Head of caudate nucleus (tissue), 42 donors: ENCODE measurements around the gene AMBRA1.
A peak's percentile ranks its signal among the peaks of the same experiment; 100 is the strongest.

Source experiments
- DNase-seq, 42 donors: peaks; one replicate each; pipeline versions ENCODE4 v3.0.0 to v3.0.0-alpha.2; 2020 to 2021; ENCODE audit warnings: mixed read lengths in 7 of 42
- intact Hi-C: fragments of 100-400 bp; cut with DNase I; formaldehyde crosslinking; loops from one replicate; pipeline ENCODE4 v1.15.0; 2022

The AMBRA1 gene

GRCh38 chr11:46491661-46492330 lies 102.0 kb downstream of the AMBRA1 start:
- peak in 3 of 42 donors; percentile 16 to 32 (median 16) for DNase-seq
- intact Hi-C loops, result no loop called here

- intact Hi-C loops, result no loop called here
- DNase-seq, result no peak
These were observed 103.2 kb downstream of the AMBRA1 start for GRCh38 chr11:46490666-46491065.

GRCh38 chr11:46489656-46490560 lies 103.9 kb downstream of the AMBRA1 start:
- intact Hi-C loops, result no loop called here
- peak in 28 of 42 donors; percentile 26 to 77 (median 50) for DNase-seq

GRCh38 chr11:46485856-46486443 lies 107.9 kb downstream of the AMBRA1 start:
- peak in 2 of 42 donors; percentile 30 to 55 for DNase-seq
- intact Hi-C loops, result no loop called here

- DNase-seq, result no peak
- intact Hi-C loops, result no loop called here
These were observed 109.7 kb downstream of the AMBRA1 start for GRCh38 chr11:46484101-46484500.

- intact Hi-C loops, result no loop called here
- no peak for DNase-seq
These were observed 112.9 kb downstream of the AMBRA1 start for GRCh38 chr11:46480909-46481308.

GRCh38 chr11:46480166-46480726 lies 113.6 kb downstream of the AMBRA1 start:
- DNase-seq, result no peak
- intact Hi-C loops, result no loop called here

GRCh38 chr11:46479601-46480000 lies 114.2 kb downstream of the AMBRA1 start:
- intact Hi-C loops, result no loop called here

GRCh38 chr11:46478196-46478595 lies 115.6 kb downstream of the AMBRA1 start:
- DNase-seq, result peak in 21 of 42 donors; percentile 15 to 77 (median 44)
- intact Hi-C loops, result no loop called here

More at GRCh38 chr11:46479601-46480000, 114.2 kb downstream of the AMBRA1 start:
- DNase-seq, result no peak

GRCh38 chr11:46477136-46477535 lies 116.7 kb downstream of the AMBRA1 start:
- intact Hi-C loops, result no loop called here
- DNase-seq, result peak in 2 of 42 donors; percentile 29 to 33

- peak in 1 of 42 donors; percentile 37 for DNase-seq
- intact Hi-C loops, result no loop called here
These were observed 117.8 kb downstream of the AMBRA1 start for GRCh38 chr11:46475926-46476545.

- no peak for DNase-seq
- intact Hi-C loops, result no loop called here
These were observed 118.5 kb downstream of the AMBRA1 start for GRCh38 chr11:46475051-46475925.

- DNase-seq, result no peak
- intact Hi-C loops, result no loop called here
These were observed 121.2 kb downstream of the AMBRA1 start for GRCh38 chr11:46472662-46472994.

- no peak for DNase-seq
- intact Hi-C loops, result no loop called here
These were observed 121.7 kb downstream of the AMBRA1 start for GRCh38 chr11:46471943-46472661.

- intact Hi-C loops, result no loop called here
- no peak for DNase-seq
These were observed 123.9 kb downstream of the AMBRA1 start for GRCh38 chr11:46469926-46470325.

GRCh38 chr11:46465683-46466082 lies 128.1 kb downstream of the AMBRA1 start:
- intact Hi-C loops, result no loop called here
- no peak for DNase-seq

- intact Hi-C loops, result no loop called here
- DNase-seq, result no peak
These were observed 130.0 kb downstream of the AMBRA1 start for GRCh38 chr11:46463701-46464421.
